Measurements from ENCODE around the gene CSK. TPM values are rescaled to one million over a fixed set of nuclear protein-coding genes. Genes with fewer than 3 reads are reported as not detected.

CSK gene
- total RNA-seq, 1 experiment from 2014 or later: 49.2 TPM

GRCh38 chr15:74732846-74733245 lies 49.0 kb upstream of the CSK start:
- H4K91ac ChIP-seq (ENCODE audit: insufficient read length, low read depth, low read length): no peak overlapping the region
- H2BK15ac ChIP-seq (ENCODE audit: low read depth, low read length): no peak overlapping the region
- no peak overlapping the region for H3K4me3 Mint-ChIP-seq
- H3K9ac ChIP-seq (ENCODE audit: extremely low read depth, insufficient read length, low read length): no peak overlapping the region
- no peaks in the 10 kb centered on the region for H3K79me1 ChIP-seq (ENCODE audit: insufficient read depth, low read depth, low read length, poor library complexity, severe bottlenecking)
- H2AK5ac ChIP-seq (ENCODE audit: insufficient read length, low read length): no peak overlapping the region
- no peaks in the 10 kb centered on the region for H3K4me1 ChIP-seq (ENCODE audit: insufficient read depth, low read length)
- no peaks in the 10 kb centered on the region for H3K27me3 ChIP-seq (ENCODE audit: insufficient read depth, low read length)
- no peaks in the 10 kb centered on the region for H3K79me2 ChIP-seq (ENCODE audit: insufficient read depth, low read length)
- no peak overlapping the region for H4K8ac ChIP-seq (replicated peaks; ENCODE audit: insufficient read length, low read depth, low read length)
- no CpG with 5 or more reads among the region's 5 CpGs for WGBS (ENCODE audit: extremely low coverage, insufficient read length, low lambda C conversion rate)
- peaks cover 0 to under 1% of the 10 kb centered on the region in 2 experiments; a peak in 1 of 4 replicates for H3K4me1 Mint-ChIP-seq
- H2BK20ac ChIP-seq (ENCODE audit: low read depth, low read length, poor library complexity, severe bottlenecking): no peak overlapping the region
- H2BK120ac ChIP-seq (ENCODE audit: low read depth, low read length, poor library complexity, severe bottlenecking): no peak overlapping the region
- no peak overlapping the region for H2BK5ac ChIP-seq (ENCODE audit: insufficient read length, low read length)
- no peak overlapping the region for H4K5ac ChIP-seq (ENCODE audit: insufficient read length, low read depth, low read length)
- H3K27me3 Mint-ChIP-seq (ENCODE audit: low read depth): peaks cover 87% of the 10 kb centered on the region
- H3K23ac ChIP-seq (ENCODE audit: insufficient read length, low read depth, low read length): no peak overlapping the region
- H3K27ac ChIP-seq (ENCODE audit: insufficient read length, low read depth, low read length): no peak overlapping the region
- TF ChIP-seq, protein P1, sequence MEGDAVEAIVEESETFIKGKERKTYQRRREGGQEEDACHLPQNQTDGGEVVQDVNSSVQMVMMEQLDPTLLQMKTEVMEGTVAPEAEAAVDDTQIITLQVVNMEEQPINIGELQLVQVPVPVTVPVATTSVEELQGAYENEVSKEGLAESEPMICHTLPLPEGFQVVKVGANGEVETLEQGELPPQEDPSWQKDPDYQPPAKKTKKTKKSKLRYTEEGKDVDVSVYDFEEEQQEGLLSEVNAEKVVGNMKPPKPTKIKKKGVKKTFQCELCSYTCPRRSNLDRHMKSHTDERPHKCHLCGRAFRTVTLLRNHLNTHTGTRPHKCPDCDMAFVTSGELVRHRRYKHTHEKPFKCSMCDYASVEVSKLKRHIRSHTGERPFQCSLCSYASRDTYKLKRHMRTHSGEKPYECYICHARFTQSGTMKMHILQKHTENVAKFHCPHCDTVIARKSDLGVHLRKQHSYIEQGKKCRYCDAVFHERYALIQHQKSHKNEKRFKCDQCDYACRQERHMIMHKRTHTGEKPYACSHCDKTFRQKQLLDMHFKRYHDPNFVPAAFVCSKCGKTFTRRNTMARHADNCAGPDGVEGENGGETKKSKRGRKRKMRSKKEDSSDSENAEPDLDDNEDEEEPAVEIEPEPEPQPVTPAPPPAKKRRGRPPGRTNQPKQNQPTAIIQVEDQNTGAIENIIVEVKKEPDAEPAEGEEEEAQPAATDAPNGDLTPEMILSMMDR (conservative IDR thresholded peaks at IDR 0.05): no peak
- H3K9me3 ChIP-seq (ENCODE audit: control insufficient read depth, low read depth, low read length): no peaks in the 10 kb centered on the region
- H3K18ac ChIP-seq (ENCODE audit: insufficient read length, low read depth, low read length): no peak overlapping the region
- peaks cover 0 to 6% of the 10 kb centered on the region in 2 experiments; a peak in 1 of 5 replicates for H3K9me3 Mint-ChIP-seq
- H3K56ac ChIP-seq (ENCODE audit: insufficient read length, low read depth, low read length): no peak overlapping the region
- H3K23me2 ChIP-seq (ENCODE audit: insufficient read length, low read depth, low read length, poor library complexity, severe bottlenecking): no peaks in the 10 kb centered on the region
- no peaks in the 10 kb centered on the region; a peak in 1 of 7 replicates for H3K36me3 Mint-ChIP-seq (ENCODE audit: insufficient read depth in 1 of 3, low read depth in 3 of 3)
- H3K4ac ChIP-seq (ENCODE audit: low read depth, low read length): no peak overlapping the region
- no peak for DNase-seq
- no peak overlapping the region for H3K4me2 ChIP-seq (ENCODE audit: insufficient read depth, insufficient read length, low read length)
- H3T11ph ChIP-seq (ENCODE audit: low read length): no peak overlapping the region
- H2AFZ ChIP-seq (ENCODE audit: low read length): no peak overlapping the region
- peak overlapping the region in 1 of 3 experiments; percentile 27; a peak in 1 of 7 replicates for H3K27ac Mint-ChIP-seq
- no peaks in the 10 kb centered on the region for H4K20me1 ChIP-seq (ENCODE audit: control insufficient read depth, insufficient read depth, insufficient read length)
- no peak overlapping the region for H3K14ac ChIP-seq (ENCODE audit: insufficient read depth, low read length)
- H2BK12ac ChIP-seq (ENCODE audit: insufficient read length, low read depth, low read length): no peak overlapping the region

All from H9 (cell line).